HG02571 (cell line): ENCODE measurements around the gene S100A8.
"Not testable (repeated sequence)": the region's sequence is repeated elsewhere in the genome, so short reads cannot be mapped to it uniquely, and the experiment has no call there.

Experiments used
- ATAC-seq: cut with Tn5 transposase; IDR thresholded peaks from one replicate; pipeline ENCODE4 v1.9.1; 2021; ENCODE audit warnings: mild to moderate bottlenecking, moderate library complexity; ENCODE audit not compliant: unreplicated experiment

The S100A8 gene

GRCh38 chr1:153349363-153350320 lies 41.2 kb downstream of the S100A8 start:
- no peak for ATAC-seq

- no peak for ATAC-seq
Observed at GRCh38 chr1:153348511-153349362, 42.1 kb downstream of the S100A8 start, which contains the start of gene PGLYRP4. TSS of gene PGLYRP4 (minus strand) at chr1:153348841. CDS start at chr1:153347932, 909 bp downstream.

- ATAC-seq: no peak
Observed at GRCh38 chr1:153347856-153348255, 43.0 kb downstream of the S100A8 start.

GRCh38 chr1:153347049-153347448 lies 43.8 kb downstream of the S100A8 start:
- ATAC-seq: not testable (repeated sequence)

- no peak for ATAC-seq
Observed at GRCh38 chr1:153346077-153346723, 44.7 kb downstream of the S100A8 start.

GRCh38 chr1:153345187-153346076 lies 45.4 kb downstream of the S100A8 start:
- no peak for ATAC-seq

- ATAC-seq: no peak
Observed at GRCh38 chr1:153344718-153345025, 46.2 kb downstream of the S100A8 start.

GRCh38 chr1:153343811-153344717 lies 46.8 kb downstream of the S100A8 start:
- ATAC-seq: no peak

GRCh38 chr1:153343040-153343681 lies 47.7 kb downstream of the S100A8 start:
- ATAC-seq: no peak

GRCh38 chr1:153342178-153342577 lies 48.7 kb downstream of the S100A8 start:
- no peak for ATAC-seq

GRCh38 chr1:153341431-153341934 lies 49.4 kb downstream of the S100A8 start:
- ATAC-seq: no peak

GRCh38 chr1:153340356-153340755 lies 50.5 kb downstream of the S100A8 start:
- no peak for ATAC-seq
